ENCODE data around the gene HES3. TPM values are rescaled to one million over a fixed set of nuclear protein-coding genes. Genes with fewer than 3 reads are reported as not detected.

Gene HES3
- total RNA-seq, 1 experiment from 2014 or later: not detected

- DNase-seq (ENCODE audit: low read depth): peak; percentile 47
These were observed 18.8 kb downstream of the HES3 start for GRCh38 chr1:6262555-6263420.

- DNase-seq (ENCODE audit: low read depth): no peak
These were observed 19.7 kb downstream of the HES3 start for GRCh38 chr1:6263716-6264115.

GRCh38 chr1:6265151-6265550 is 21.2 kb downstream of the HES3 start:
- no peak for DNase-seq (ENCODE audit: low read depth)

GRCh38 chr1:6266641-6267040 is 22.7 kb downstream of the HES3 start:
- DNase-seq (ENCODE audit: low read depth): no peak

GRCh38 chr1:6267686-6268322 is 23.8 kb downstream of the HES3 start:
- peak; percentile 75 for DNase-seq (ENCODE audit: low read depth)

- no peak for DNase-seq (ENCODE audit: low read depth)
These were observed 24.4 kb downstream of the HES3 start for GRCh38 chr1:6268415-6268814.

- DNase-seq (ENCODE audit: low read depth): no peak
These were observed 25.3 kb downstream of the HES3 start for GRCh38 chr1:6269296-6269695.

GRCh38 chr1:6269720-6270400 is 25.9 kb downstream of the HES3 start:
- DNase-seq (ENCODE audit: low read depth): no peak

- DNase-seq (ENCODE audit: low read depth): no peak
These were observed 26.4 kb downstream of the HES3 start for GRCh38 chr1:6270401-6270800.

GRCh38 chr1:6271006-6271405 is 27.0 kb downstream of the HES3 start:
- DNase-seq (ENCODE audit: low read depth): no peak

GRCh38 chr1:6271554-6271953 is 27.6 kb downstream of the HES3 start:
- no peak for DNase-seq (ENCODE audit: low read depth)

- DNase-seq (ENCODE audit: low read depth): no peak
These were observed 28.5 kb downstream of the HES3 start for GRCh38 chr1:6272452-6272851.

GRCh38 chr1:6272868-6273267 is 28.9 kb downstream of the HES3 start:
- DNase-seq (ENCODE audit: low read depth): no peak

GRCh38 chr1:6273380-6273891 is 29.5 kb downstream of the HES3 start:
- DNase-seq (ENCODE audit: low read depth): peak; percentile 82

GRCh38 chr1:6274102-6274501 is 30.1 kb downstream of the HES3 start:
- no peak for DNase-seq (ENCODE audit: low read depth)

- no peak for DNase-seq (ENCODE audit: low read depth)
These were observed 30.7 kb downstream of the HES3 start for GRCh38 chr1:6274622-6275139.

GRCh38 chr1:6275826-6276782 is 32.1 kb downstream of the HES3 start:
- peak; percentile 95 for DNase-seq (ENCODE audit: low read depth)

GRCh38 chr1:6276811-6277555 is 33.0 kb downstream of the HES3 start:
- no peak for DNase-seq (ENCODE audit: low read depth)

GRCh38 chr1:6278263-6278662 is 34.3 kb downstream of the HES3 start:
- DNase-seq (ENCODE audit: low read depth): no peak

GRCh38 chr1:6279066-6279465 is 35.1 kb downstream of the HES3 start:
- DNase-seq (ENCODE audit: low read depth): no peak
